ENCODE measurements around the gene SYT6.

Gene SYT6

GRCh38 chr1:114153261-114154145 is at the start of gene SYT6:
TSS of gene SYT6 (minus strand) at chr1:114153869. CDS start at chr1:114153772, 97 bp downstream.
- DNase-seq (no peak), ATAC-seq (peak; percentile 19)
- H3K4me1 Mint-ChIP-seq = peaks cover 27% of the 10 kb centered on the region
- H3K27me3 Mint-ChIP-seq = peaks cover 99% of the 10 kb centered on the region
- H3K27ac Mint-ChIP-seq = no peak within 1 kb of the TSS
- H3K9me3 Mint-ChIP-seq = no peaks in the 10 kb centered on the region
- peak within 1 kb of the TSS; percentile 61 to 71 for H3K4me3 Mint-ChIP-seq

DNA sequence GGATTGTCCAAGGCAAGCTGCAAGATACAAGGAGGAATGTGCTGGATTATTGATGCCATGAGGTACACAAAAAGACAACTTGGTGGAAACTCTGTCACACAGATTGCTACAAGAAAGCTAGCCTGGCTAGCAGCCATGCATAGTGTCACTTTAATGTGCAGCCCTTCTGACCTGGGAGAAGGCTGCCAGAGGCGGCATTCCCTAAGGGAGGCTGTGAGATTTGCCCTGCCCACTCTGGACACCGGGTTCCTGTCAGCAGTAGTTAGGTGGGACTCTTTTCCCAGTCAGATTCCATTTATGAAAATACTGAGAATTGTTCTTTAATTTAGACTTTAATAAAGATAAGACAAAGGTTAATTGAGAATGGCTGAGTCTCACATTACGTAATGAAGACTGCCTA is 47.8 kb upstream of the SYT6 start:
- Mint-ChIP-seq H3K27ac (no peak overlapping the region), H3K27me3 (peaks cover 56% of the 10 kb centered on the region), H3K4me1 (no peaks in the 10 kb centered on the region), H3K4me3 (no peak overlapping the region), H3K9me3 (no peaks in the 10 kb centered on the region)
- DNase-seq (no peak), ATAC-seq (no peak)

DNA sequence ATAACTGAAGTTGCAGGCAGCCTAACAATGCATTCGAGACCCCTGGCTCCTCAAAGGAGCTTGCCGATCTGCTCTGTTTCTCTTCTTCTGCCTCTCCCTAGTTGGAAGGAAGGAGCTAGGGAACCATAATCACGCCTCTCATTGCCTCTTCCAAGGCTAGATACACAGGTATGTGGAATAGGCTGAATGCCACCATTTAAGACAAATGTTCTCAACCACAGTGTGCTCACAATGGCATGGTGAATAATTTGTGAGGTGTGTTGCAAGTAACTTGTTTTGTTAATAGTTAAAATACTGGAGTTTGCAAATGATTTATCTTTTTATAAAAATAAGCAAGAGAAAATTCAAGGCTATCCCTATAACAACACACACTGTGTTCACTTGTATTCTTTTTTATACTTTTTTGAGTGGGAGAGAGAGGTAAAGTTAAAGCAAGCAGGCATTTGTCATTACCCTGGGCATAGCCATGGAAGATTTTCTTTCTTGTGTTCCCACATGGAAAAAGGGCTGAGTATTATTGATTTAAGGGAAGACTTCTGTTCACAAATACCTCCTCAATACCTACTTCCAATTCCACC is 45.4 kb upstream of the SYT6 start:
- H3K9me3 Mint-ChIP-seq = no peaks in the 10 kb centered on the region
- no peaks in the 10 kb centered on the region for H3K4me1 Mint-ChIP-seq
- H3K27ac Mint-ChIP-seq = no peak overlapping the region
- no peak for DNase-seq
- peaks cover 75% of the 10 kb centered on the region for H3K27me3 Mint-ChIP-seq
- ATAC-seq = no peak
- H3K4me3 Mint-ChIP-seq = no peak overlapping the region

DNA sequence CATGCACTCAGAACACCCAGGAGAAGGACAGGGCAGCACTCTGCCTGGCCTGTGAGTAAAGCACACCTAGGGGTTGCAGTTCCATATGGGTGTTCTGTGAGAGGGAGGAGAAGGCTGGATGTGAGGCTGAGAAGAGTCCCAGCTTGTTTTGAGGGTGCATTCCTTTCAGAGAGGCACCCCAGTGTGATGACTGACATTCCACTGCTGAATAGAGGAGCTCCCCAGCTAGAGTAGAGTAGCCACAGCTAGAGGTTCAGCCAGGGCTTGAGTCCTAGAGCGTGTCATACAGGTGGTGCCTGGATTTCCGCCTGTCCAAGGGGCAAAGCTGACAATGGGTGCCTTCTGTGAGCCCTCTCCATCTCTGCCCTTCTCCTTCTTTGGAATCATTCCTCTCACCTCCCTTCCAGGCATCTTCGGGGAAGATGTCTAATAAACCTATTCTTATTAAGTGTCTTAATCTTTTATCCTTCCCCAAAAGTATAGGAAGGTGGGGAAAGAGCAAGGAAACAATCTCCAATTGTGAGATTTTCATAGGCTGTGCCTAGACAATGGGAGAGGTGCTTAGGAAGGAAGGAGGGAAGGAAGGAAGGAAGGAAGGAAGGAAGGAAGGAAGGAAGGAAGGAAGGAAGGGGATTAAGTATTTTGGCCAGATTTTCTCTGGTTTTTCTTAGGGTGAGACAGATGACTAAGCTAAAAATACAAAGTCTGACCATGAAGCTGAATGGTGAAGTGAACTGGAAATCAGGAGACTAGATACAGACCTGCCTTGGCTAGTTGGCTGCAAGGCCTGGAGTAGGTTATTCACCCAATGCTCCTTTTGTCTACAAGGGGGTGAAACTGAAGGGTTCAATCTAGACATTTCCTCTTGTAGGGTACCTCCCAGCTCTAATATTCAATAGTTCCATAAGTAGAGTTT is 43.6 kb upstream of the SYT6 start:
- DNase-seq (no peak), ATAC-seq (no peak)
- no peak overlapping the region for H3K4me3 Mint-ChIP-seq
- no peaks in the 10 kb centered on the region for H3K4me1 Mint-ChIP-seq
- H3K9me3 Mint-ChIP-seq = no peaks in the 10 kb centered on the region
- H3K27me3 Mint-ChIP-seq = peaks cover 83% of the 10 kb centered on the region
- H3K27ac Mint-ChIP-seq = no peak overlapping the region

DNA sequence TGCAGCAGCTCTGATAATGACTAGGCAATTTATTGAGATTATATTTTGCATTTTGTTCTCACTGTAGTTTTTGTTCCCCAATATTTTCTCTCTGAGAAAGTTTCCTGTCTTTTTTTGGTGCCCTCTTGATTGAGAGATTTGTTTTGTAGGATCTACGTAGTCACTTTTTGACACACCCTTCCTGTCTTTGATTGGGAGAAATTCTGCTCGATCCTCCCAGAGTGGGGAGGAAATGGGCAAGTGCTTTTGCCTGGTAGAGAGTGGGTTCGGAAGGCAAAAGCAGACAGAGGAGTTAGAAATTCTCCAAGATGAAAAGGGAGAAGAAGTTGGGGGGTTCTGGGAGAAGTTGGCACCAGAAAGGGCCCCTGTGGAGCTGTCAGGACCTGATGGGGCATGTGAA is 42.1 kb upstream of the SYT6 start:
- ATAC-seq (no peak), DNase-seq (no peak)
- Mint-ChIP-seq H3K9me3 (no peaks in the 10 kb centered on the region), H3K27me3 (peaks cover 74% of the 10 kb centered on the region), H3K4me1 (no peaks in the 10 kb centered on the region), H3K4me3 (no peak overlapping the region), H3K27ac (peak overlapping the region in 1 of 2 donors; percentile 93)

GRCh38 chr1:114192328-114192727 is 38.7 kb upstream of the SYT6 start:
- H3K4me3 Mint-ChIP-seq = no peak overlapping the region
- H3K9me3 Mint-ChIP-seq = peaks cover 0 to 2% of the 10 kb centered on the region in 2 donors
- peaks cover 62% of the 10 kb centered on the region for H3K27me3 Mint-ChIP-seq
- no peaks in the 10 kb centered on the region for H3K4me1 Mint-ChIP-seq
- DNase-seq = no peak
- H3K27ac Mint-ChIP-seq = no peak overlapping the region
- ATAC-seq = no peak

DNA sequence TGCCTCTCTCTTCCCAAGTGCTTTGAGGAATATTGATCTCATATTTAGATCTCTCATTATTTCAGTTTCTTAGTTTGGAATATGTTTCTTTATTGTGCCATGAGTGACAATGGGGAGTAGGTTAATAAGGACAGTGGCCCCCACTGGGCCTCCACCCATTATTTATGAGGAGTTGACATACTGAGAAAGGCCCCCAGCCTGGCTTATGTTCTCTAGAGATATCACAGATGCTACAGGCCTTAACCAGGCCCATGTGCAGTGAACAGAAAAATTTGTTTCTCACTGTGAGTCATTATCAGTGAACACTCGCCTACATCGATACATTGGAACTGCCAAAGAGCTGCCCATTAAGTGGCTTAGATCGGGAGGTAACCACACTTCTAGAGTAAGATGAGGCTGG is 35.7 kb upstream of the SYT6 start:
- Mint-ChIP-seq H3K4me3 (no peak overlapping the region), H3K4me1 (no peaks in the 10 kb centered on the region), H3K27me3 (peaks cover 40% of the 10 kb centered on the region), H3K9me3 (peaks cover 0 to 5% of the 10 kb centered on the region in 2 donors), H3K27ac (no peak overlapping the region)
- ATAC-seq (no peak), DNase-seq (no peak)

DNA sequence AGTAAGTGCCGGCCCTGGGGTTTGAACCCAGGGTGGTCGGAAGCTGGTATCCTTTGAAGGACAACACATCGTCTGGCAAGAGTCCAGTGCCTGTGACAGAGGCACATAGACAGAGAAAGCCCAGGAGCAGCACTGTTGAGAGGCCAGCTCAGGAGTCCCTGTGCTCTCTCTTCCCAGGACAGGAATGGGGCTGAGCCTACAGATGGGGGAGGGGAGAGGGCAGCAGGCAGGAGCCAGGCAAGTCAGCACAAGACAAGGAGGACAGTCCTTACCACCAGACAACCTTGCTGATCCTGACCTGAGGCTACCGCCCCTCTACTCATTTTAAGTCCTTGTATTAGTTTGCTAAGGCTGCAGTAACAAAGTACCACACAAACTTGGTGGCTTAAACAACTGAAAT is 27.7 kb upstream of the SYT6 start:
- no peaks in the 10 kb centered on the region for H3K27me3 Mint-ChIP-seq
- H3K27ac Mint-ChIP-seq = no peak overlapping the region

DNA sequence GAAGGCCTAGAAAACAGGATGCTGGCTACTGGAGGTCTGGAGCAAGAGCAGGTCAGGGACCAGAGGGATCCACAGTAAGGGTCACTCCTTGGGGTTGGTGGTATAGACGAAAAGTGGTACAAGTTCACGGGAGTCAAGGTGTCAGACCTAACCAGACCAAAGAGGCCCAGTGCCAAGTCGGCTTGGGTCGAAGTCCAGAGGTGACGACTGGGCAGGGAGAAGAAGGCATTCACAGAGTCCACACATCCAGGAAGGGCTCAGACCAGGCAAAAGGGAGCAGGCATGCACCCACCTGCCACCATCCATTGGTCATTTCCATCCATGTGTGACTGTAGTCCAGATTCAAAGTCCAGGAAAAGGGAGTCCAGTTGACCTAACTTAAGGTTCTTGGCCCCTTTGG is 27.1 kb upstream of the SYT6 start:
- Mint-ChIP-seq H3K27me3 (no peaks in the 10 kb centered on the region), H3K4me1 (no peaks in the 10 kb centered on the region), H3K27ac (no peak overlapping the region), H3K4me3 (no peak overlapping the region), H3K9me3 (no peaks in the 10 kb centered on the region)
- no peak for ATAC-seq
- DNase-seq = no peak

More for the DNA sequence above, 27.7 kb upstream of the SYT6 start:
- DNase-seq (no peak), ATAC-seq (no peak)
- no peak overlapping the region for H3K4me3 Mint-ChIP-seq
- no peaks in the 10 kb centered on the region for H3K9me3 Mint-ChIP-seq
- H3K4me1 Mint-ChIP-seq = no peaks in the 10 kb centered on the region

- Mint-ChIP-seq H3K9me3 (no peaks in the 10 kb centered on the region), H3K4me3 (no peak overlapping the region), H3K4me1 (no peaks in the 10 kb centered on the region), H3K27ac (no peak overlapping the region), H3K27me3 (no peaks in the 10 kb centered on the region)
- ATAC-seq = no peak
- DNase-seq = no peak
Measured at GRCh38 chr1:114178936-114179335, 25.3 kb upstream of the SYT6 start.

- DNase-seq = no peak
- no peak for ATAC-seq
- Mint-ChIP-seq H3K9me3 (no peaks in the 10 kb centered on the region), H3K4me1 (no peaks in the 10 kb centered on the region), H3K27me3 (no peaks in the 10 kb centered on the region), H3K27ac (no peak overlapping the region), H3K4me3 (no peak overlapping the region)
Measured at GRCh38 chr1:114177282-114177681, 23.6 kb upstream of the SYT6 start.

DNA sequence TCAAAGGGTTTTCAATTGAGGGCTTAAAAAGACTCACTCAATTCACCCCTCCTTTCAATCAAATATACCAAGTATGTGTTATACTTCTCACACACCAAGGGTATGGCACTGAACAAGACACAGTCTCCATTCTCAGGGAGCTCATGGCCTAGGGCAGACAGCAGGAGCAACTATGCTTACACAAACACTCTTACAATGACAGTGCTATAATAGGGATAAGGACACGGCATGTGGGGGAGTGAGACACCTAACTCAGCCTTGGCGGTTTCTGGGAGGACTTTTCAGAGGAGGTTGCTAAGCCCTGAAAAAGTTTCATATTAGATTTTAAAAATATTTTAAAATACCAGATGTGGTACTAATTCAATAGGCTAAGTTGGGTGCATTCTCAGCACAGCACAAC is 22.7 kb upstream of the SYT6 start:
- Mint-ChIP-seq H3K4me3 (no peak overlapping the region), H3K4me1 (no peaks in the 10 kb centered on the region), H3K27me3 (no peaks in the 10 kb centered on the region), H3K27ac (no peak overlapping the region), H3K9me3 (no peaks in the 10 kb centered on the region)
- no peak for DNase-seq
- no peak for ATAC-seq

- no peaks in the 10 kb centered on the region for H3K4me1 Mint-ChIP-seq
- H3K27me3 Mint-ChIP-seq = no peaks in the 10 kb centered on the region
- H3K27ac Mint-ChIP-seq = no peak overlapping the region
- DNase-seq = no peak
- no peaks in the 10 kb centered on the region for H3K9me3 Mint-ChIP-seq
- no peak for ATAC-seq
- no peak overlapping the region for H3K4me3 Mint-ChIP-seq
Measured at GRCh38 chr1:114173680-114174079, 20.0 kb upstream of the SYT6 start.

GRCh38 chr1:114169509-114169908 is 15.8 kb upstream of the SYT6 start:
- Mint-ChIP-seq H3K27me3 (no peaks in the 10 kb centered on the region), H3K27ac (no peak overlapping the region)

DNA sequence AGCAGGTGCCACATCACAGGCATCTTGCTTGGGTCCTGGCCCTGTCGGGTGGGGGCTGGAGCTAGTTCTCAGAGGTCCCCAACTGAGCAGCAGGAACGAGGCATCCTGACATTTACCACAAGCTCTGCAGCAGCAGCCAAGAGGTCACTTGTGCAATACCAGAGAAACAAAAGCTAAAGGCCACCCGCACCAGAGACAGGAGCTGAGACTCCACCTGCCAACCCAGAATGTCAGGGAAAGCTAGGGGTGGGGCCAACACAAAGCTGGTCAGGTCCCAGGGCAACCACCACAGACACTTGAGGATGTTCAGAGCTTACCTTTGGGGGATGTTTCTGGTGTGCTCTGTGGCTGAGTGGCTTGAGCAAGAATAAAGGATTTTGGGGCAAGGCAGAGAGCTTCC is 13.6 kb upstream of the SYT6 start:
- H3K9me3 Mint-ChIP-seq = no peaks in the 10 kb centered on the region
- no peak overlapping the region for H3K27ac Mint-ChIP-seq
- ATAC-seq (no peak), DNase-seq (no peak)
- H3K27me3 Mint-ChIP-seq = peaks cover 17% of the 10 kb centered on the region
- H3K4me3 Mint-ChIP-seq = no peak overlapping the region
- H3K4me1 Mint-ChIP-seq = peaks cover 14% of the 10 kb centered on the region

More at GRCh38 chr1:114169509-114169908, 15.8 kb upstream of the SYT6 start:
- no peaks in the 10 kb centered on the region for H3K9me3 Mint-ChIP-seq
- H3K4me1 Mint-ChIP-seq = peaks cover 13% of the 10 kb centered on the region
- no peak overlapping the region for H3K4me3 Mint-ChIP-seq
- ATAC-seq (no peak), DNase-seq (no peak)
